ENCODE data around the gene PRDM10. TPM values are rescaled to one million over a fixed set of nuclear protein-coding genes. Genes with fewer than 3 reads are reported as not detected.

The PRDM10 gene
- total RNA-seq, 6 donors from 2014 or later: 6.8 to 13.9 (median 12.7) TPM

GRCh38 chr11:129989149-129989813 lies 13.4 kb downstream of the PRDM10 start:
- Histone ChIP-seq H3K36me3 (no peaks in the 10 kb centered on the region), H3K9me3 (no peaks in the 10 kb centered on the region), H3K4me3 (no peak overlapping the region), H3K4me1 (peaks cover 2 to 7% (median 4%) of the 10 kb centered on the region in 4 donors), H3K27ac (no peak overlapping the region), H3K27me3 (no peaks in the 10 kb centered on the region)
- DNase-seq (no peak), ATAC-seq (ENCODE audit: low FRiP score in 2 of 2) (no peak)
- WGBS, 2 donors: 77 to 79% methylated on average over 3 of the region's 3 CpGs
- TF ChIP-seq POLR2A (IDR thresholded peaks at IDR 0.05) (no peak), POLR2AphosphoS5 (IDR thresholded peaks at IDR 0.05) (no peak), EP300 (IDR thresholded peaks at IDR 0.05) (no peak), CTCF (IDR thresholded peaks at IDR 0.05) (no peak)

DNA sequence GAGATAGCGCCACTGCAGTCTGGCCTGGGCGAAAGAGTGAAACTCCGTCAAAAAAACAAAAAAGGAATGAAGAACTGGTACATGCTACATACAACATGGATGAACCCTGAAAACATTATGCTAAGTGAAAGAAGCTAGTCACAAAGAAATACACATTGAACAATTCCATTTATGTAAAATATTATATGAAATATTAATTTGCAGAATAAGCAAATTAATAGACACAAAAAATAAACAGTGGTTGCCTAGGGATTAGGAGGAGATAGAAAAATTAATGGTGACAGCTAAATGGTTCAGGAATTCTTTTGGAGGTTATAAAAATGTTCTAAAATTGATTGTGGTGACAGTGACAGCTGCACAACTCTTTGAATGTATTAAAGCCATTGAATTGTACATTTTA lies 14.7 kb downstream of the PRDM10 start:
- no peaks in the 10 kb centered on the region for H3K36me3 ChIP-seq
- no peak overlapping the region for H3K27ac ChIP-seq
- H3K9me3 ChIP-seq: no peaks in the 10 kb centered on the region
- peaks cover 2 to 7% (median 4%) of the 10 kb centered on the region in 4 donors for H3K4me1 ChIP-seq
- no peak overlapping the region for H3K4me3 ChIP-seq
- ATAC-seq (ENCODE audit: low FRiP score in 2 of 2) (no peak), DNase-seq (no peak)
- WGBS, 2 donors: 97% methylated on average over 3 of the region's 3 CpGs
- TF ChIP-seq EP300 (IDR thresholded peaks at IDR 0.05) (no peak), CTCF (IDR thresholded peaks at IDR 0.05) (no peak), POLR2A (IDR thresholded peaks at IDR 0.05) (no peak), POLR2AphosphoS5 (IDR thresholded peaks at IDR 0.05) (no peak)
- no peaks in the 10 kb centered on the region for H3K27me3 ChIP-seq

GRCh38 chr11:129985823-129986222 lies 16.8 kb downstream of the PRDM10 start:
- 87 to 94% methylated on average over 2 to 3 of the region's 3 CpGs for WGBS, 2 donors
- ATAC-seq (ENCODE audit: low FRiP score in 2 of 2): no peak
- H3K4me1 ChIP-seq: no peaks in the 10 kb centered on the region
- H3K27ac ChIP-seq: no peak overlapping the region
- no peaks in the 10 kb centered on the region for H3K27me3 ChIP-seq
- no peak overlapping the region for H3K4me3 ChIP-seq
- TF ChIP-seq POLR2AphosphoS5 (IDR thresholded peaks at IDR 0.05): no peak
- TF ChIP-seq POLR2A (IDR thresholded peaks at IDR 0.05): no peak
- TF ChIP-seq CTCF (IDR thresholded peaks at IDR 0.05): no peak
- TF ChIP-seq EP300 (IDR thresholded peaks at IDR 0.05): no peak
- H3K36me3 ChIP-seq: no peaks in the 10 kb centered on the region
- H3K9me3 ChIP-seq: no peaks in the 10 kb centered on the region
- no peak for DNase-seq

- WGBS, 2 donors: 85 to 88% methylated on average over 8 of the region's 8 CpGs
- DNase-seq: no peak
- Histone ChIP-seq H3K27me3 (no peaks in the 10 kb centered on the region), H3K4me1 (no peaks in the 10 kb centered on the region), H3K27ac (no peak overlapping the region), H3K4me3 (no peak overlapping the region), H3K9me3 (no peaks in the 10 kb centered on the region), H3K36me3 (no peaks in the 10 kb centered on the region)
- no peak for ATAC-seq (ENCODE audit: low FRiP score in 2 of 2)
- TF ChIP-seq POLR2AphosphoS5 (IDR thresholded peaks at IDR 0.05): no peak
- TF ChIP-seq CTCF (IDR thresholded peaks at IDR 0.05): no peak
These were observed 22.5 kb downstream of the PRDM10 start for GRCh38 chr11:129980086-129980485.

DNA sequence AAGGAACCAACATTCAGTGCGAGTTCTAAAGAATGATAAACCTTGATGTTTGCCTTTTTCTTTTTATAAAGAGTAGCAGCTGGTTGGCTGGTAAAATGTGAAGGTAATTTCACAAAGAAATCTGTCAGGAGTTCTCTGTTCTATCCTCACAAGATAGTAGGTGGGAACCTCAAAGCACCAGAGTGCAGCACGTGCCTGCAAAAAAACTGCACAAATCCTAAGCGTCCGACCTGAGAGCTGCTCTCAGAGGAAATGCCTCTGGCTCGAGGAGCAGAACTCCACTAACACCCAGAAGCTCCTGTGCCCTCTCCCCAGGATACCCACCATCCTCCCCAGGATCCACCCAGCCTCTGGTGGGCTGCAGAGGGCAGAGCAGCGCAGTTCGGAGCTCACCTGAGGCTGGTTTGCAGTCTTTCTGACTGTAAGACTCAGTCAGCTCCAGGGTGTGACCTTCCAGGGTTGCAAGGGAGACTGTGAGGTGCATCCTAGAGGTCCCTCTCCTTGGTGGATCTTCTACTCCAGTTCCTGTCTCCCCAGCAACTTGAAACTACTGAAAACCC lies 23.5 kb downstream of the PRDM10 start:
- no peaks in the 10 kb centered on the region for H3K9me3 ChIP-seq
- H3K4me3 ChIP-seq: no peak overlapping the region
- peaks cover 0 to 2% (median 0%) of the 10 kb centered on the region in 4 donors for H3K4me1 ChIP-seq
- no peak for DNase-seq
- no peaks in the 10 kb centered on the region for H3K27me3 ChIP-seq
- no peak for ATAC-seq (ENCODE audit: low FRiP score in 2 of 2)
- 75 to 89% methylated on average over 7 of the region's 7 CpGs for WGBS, 2 donors
- TF ChIP-seq CTCF (IDR thresholded peaks at IDR 0.05) (no peak), EP300 (IDR thresholded peaks at IDR 0.05) (no peak), POLR2AphosphoS5 (IDR thresholded peaks at IDR 0.05) (no peak)
- no peak overlapping the region for H3K27ac ChIP-seq
- no peaks in the 10 kb centered on the region for H3K36me3 ChIP-seq
